ENCODE results near the gene SPEM3. TPM values are rescaled to one million over a fixed set of nuclear protein-coding genes. Genes with fewer than 3 reads are reported as not detected.

Gene SPEM3
- total and polyA plus RNA-seq, 10 of the 15 experiments (the other 5 are each of a cell fraction or from before 2014, with no cell fraction given), result not detected

- BruUV-seq (replicated peaks), result no TSS peak
- no peak for FAIRE-seq
- H3K27me3 ChIP-seq (replicated peaks in 1 of 2; ENCODE audit: control insufficient read depth in 2 of 2, insufficient read depth in 2 of 2, low read length in 1 of 2), result peaks cover 4 to 5% of the 10 kb centered on the region in 2 experiments; a peak in 3 of 4 replicates
Observed at GRCh38 chr17:7380321-7380720, 48.3 kb upstream of the SPEM3 start.

GRCh38 chr17:7380855-7381683 lies 47.6 kb upstream of the SPEM3 start, which contains the start of gene TNK1:
TSS of gene TNK1 (plus strand) at chr17:7381089. CDS start at chr17:7382927, 1,838 bp downstream.
- Histone ChIP-seq H3K27me3 (replicated peaks in 1 of 2; ENCODE audit: control insufficient read depth in 2 of 2, insufficient read depth in 2 of 2, low read length in 1 of 2) (peaks cover 4 to 5% of the 10 kb centered on the region in 2 experiments; a peak in 3 of 4 replicates), H2AFZ (ENCODE audit: control insufficient read depth, low read depth, low read length) (no peak within 1 kb of the TSS), H3K27ac (ENCODE audit: control insufficient read depth, insufficient read depth) (no peak within 1 kb of the TSS), H3K4me1 (ENCODE audit: control insufficient read depth, insufficient read depth, low read length) (peaks cover 8% of the 10 kb centered on the region; the same call in 1 of the 2 replicates), H3K79me2 (ENCODE audit: control insufficient read depth, insufficient read depth, low read length) (no peaks in the 10 kb centered on the region), H3K9me3 (replicated peaks; ENCODE audit: control insufficient read depth, insufficient read depth, low read length) (peaks cover 3% of the 10 kb centered on the region; the same call in 2 of the 3 replicates), H3K4me3 (no peak within 1 kb of the TSS), H3K36me3 (ENCODE audit: control insufficient read depth in 2 of 2, insufficient read depth in 2 of 2, low read length in 1 of 2) (no peaks in the 10 kb centered on the region), H3K4me2 (ENCODE audit: control insufficient read depth, insufficient read depth) (no peak within 1 kb of the TSS), H4K20me1 (ENCODE audit: control insufficient read depth, insufficient read depth) (no peaks in the 10 kb centered on the region), H3K9ac (ENCODE audit: control insufficient read depth, insufficient read depth, low read length) (no peak within 1 kb of the TSS)
- ChIA-PET SMC1A (ENCODE audit: uncharacterized antibody, unreplicated experiment) (no interaction called here), POLR2A (no interaction called here), RAD21 (ENCODE audit: unreplicated experiment) (no interaction called here), CTCF (no interaction called here)
- no peak for ATAC-seq
- no peak for DNase-seq (ENCODE audit: low read depth, low spot score)
- intact Hi-C loops (cut with micrococcal nuclease; ENCODE audit: unreplicated experiment), result no loop called here
- no TSS peak for BruUV-seq (replicated peaks)
- WGBS (ENCODE audit: insufficient coverage, insufficient replicate concordance, low lambda C conversion rate, missing lambda C conversion rate), result 18% methylated on average over 43 of the region's 52 CpGs
- no peak for TF ChIP-seq CREB1 (IDR thresholded peaks at IDR 0.05; ENCODE audit: low read depth)
- TF ChIP-seq POLR2A (IDR thresholded peaks at IDR 0.05; ENCODE audit: low read depth, low read length), result peak; percentile 31; the same call in 1 of the 2 replicates
- in situ Hi-C loops (cut with MboI), result no loop called here
- no peak for FAIRE-seq

More at GRCh38 chr17:7380321-7380720, 48.3 kb upstream of the SPEM3 start:
- CTCF ChIA-PET, result no interaction called here
- intact Hi-C loops (cut with micrococcal nuclease; ENCODE audit: unreplicated experiment), result no loop called here
- in situ Hi-C loops (cut with MboI), result no loop called here
- no peaks in the 10 kb centered on the region for H3K36me3 ChIP-seq (ENCODE audit: control insufficient read depth in 2 of 2, insufficient read depth in 2 of 2, low read length in 1 of 2)
- no peaks in the 10 kb centered on the region for H4K20me1 ChIP-seq (ENCODE audit: control insufficient read depth, insufficient read depth)
- H3K4me3 ChIP-seq, result no peak overlapping the region
- no peak overlapping the region for H2AFZ ChIP-seq (ENCODE audit: control insufficient read depth, low read depth, low read length)
- WGBS (ENCODE audit: insufficient coverage, insufficient replicate concordance, low lambda C conversion rate, missing lambda C conversion rate), result 68% methylated on average over 7 of the region's 7 CpGs
- H3K9me3 ChIP-seq (replicated peaks; ENCODE audit: control insufficient read depth, insufficient read depth, low read length), result peaks cover 3% of the 10 kb centered on the region; the same call in 2 of the 3 replicates
- DNase-seq (ENCODE audit: low read depth, low spot score) (no peak), ATAC-seq (no peak)
- H3K9ac ChIP-seq (ENCODE audit: control insufficient read depth, insufficient read depth, low read length), result no peak overlapping the region
- H3K4me1 ChIP-seq (ENCODE audit: control insufficient read depth, insufficient read depth, low read length), result peaks cover 8% of the 10 kb centered on the region; the same call in 1 of the 2 replicates
- H3K4me2 ChIP-seq (ENCODE audit: control insufficient read depth, insufficient read depth), result no peak overlapping the region
- H3K79me2 ChIP-seq (ENCODE audit: control insufficient read depth, insufficient read depth, low read length), result no peaks in the 10 kb centered on the region
- SMC1A ChIA-PET (ENCODE audit: uncharacterized antibody, unreplicated experiment), result no interaction called here
- POLR2A ChIA-PET, result interaction anchor here (0.6 kb wide), 1 partner anchor 225 kb away, joined by 3 read pairs; no protein-coding TSS in a partner anchor
- no peak overlapping the region for H3K27ac ChIP-seq (ENCODE audit: control insufficient read depth, insufficient read depth)
- RAD21 ChIA-PET (ENCODE audit: unreplicated experiment), result no interaction called here
- TF ChIP-seq YY1 (IDR thresholded peaks at IDR 0.05; ENCODE audit: low read depth, low read length) (no peak), RELA (IDR thresholded peaks at IDR 0.05; ENCODE audit: borderline replicate concordance, partially characterized antibody) (no peak), MEF2B (IDR thresholded peaks at IDR 0.05; ENCODE audit: partially characterized antibody, poor library complexity, severe bottlenecking) (no peak)

Measured in GM12878 (cell line).